HG03196 (cell line): ENCODE measurements around the gene GLIPR1L1.
"Not testable (repeated sequence)": the region's sequence is repeated elsewhere in the genome, so short reads cannot be mapped to it uniquely, and the experiment has no call there.

Source experiments
- ATAC-seq: cut with Tn5 transposase; IDR thresholded peaks from one replicate; pipeline ENCODE4 v1.9.1; 2021; ENCODE audit not compliant: unreplicated experiment

GLIPR1L1 gene, protein sequence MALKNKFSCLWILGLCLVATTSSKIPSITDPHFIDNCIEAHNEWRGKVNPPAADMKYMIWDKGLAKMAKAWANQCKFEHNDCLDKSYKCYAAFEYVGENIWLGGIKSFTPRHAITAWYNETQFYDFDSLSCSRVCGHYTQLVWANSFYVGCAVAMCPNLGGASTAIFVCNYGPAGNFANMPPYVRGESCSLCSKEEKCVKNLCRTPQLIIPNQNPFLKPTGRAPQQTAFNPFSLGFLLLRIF

DNA sequence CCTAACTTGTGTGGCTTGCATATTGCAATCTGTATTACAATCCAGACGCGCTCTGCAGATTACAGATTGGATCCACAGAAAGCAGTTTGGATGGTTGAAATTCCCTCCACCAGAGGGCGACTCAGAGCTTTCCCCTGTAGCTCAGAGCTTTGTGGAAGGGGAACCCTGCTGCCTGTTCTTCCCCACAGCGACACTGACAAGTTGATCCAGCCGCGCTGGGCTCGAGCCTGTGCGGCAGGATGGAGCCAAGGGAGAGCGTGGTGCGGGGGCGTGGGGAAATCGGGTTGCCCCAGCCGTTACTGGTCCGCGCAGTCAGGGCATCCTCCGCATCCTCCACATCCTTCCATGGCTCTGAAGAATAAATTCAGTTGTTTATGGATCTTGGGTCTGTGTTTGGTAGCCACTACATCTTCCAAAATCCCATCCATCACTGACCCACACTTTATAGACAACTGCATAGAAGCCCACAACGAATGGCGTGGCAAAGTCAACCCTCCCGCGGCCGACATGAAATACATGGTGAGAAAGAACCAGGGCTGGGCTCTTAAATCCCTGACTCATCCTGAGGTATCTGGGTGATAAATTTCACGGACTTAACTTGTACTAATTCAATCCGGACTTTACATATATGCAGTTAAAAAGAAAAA lies at the start of gene GLIPR1L1:
Gene GLIPR1L1 (plus strand): TSS at position 287 of the 647 bp plus-strand sequence. CDS start 59 bp downstream, at position 346.
- ATAC-seq, result peak; percentile 72

- ATAC-seq, result no peak
These were observed 45.6 kb upstream of the GLIPR1L1 start for GRCh38 chr12:75288860-75289259.

GRCh38 chr12:75289753-75290152 lies 44.7 kb upstream of the GLIPR1L1 start:
- no peak for ATAC-seq

DNA sequence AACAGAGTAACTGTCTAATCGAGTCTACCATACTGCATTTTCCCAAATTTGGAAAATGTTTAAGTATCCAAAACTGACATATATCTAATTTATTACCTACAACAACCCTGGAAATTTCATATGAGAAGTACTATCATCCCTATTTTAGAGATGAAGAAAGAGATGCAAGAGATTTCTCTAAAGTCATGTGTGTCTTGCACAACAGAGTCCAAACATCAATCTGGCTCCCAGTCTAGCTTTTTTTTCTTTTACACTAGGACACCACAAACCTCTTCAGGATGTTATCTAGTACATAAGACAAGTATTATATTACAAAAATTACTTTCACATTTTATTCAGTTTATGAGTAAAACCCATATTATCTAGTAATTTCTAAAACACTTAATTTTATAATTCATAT lies 43.5 kb upstream of the GLIPR1L1 start:
- no peak for ATAC-seq

GRCh38 chr12:75294336-75294735 lies 40.1 kb upstream of the GLIPR1L1 start:
- no peak for ATAC-seq

GRCh38 chr12:75294797-75295196 lies 39.7 kb upstream of the GLIPR1L1 start:
- ATAC-seq, result no peak

- no peak for ATAC-seq
These were observed 32.2 kb upstream of the GLIPR1L1 start for GRCh38 chr12:75302225-75302624.

- no peak for ATAC-seq
These were observed 31.7 kb upstream of the GLIPR1L1 start for GRCh38 chr12:75302781-75303180.

DNA sequence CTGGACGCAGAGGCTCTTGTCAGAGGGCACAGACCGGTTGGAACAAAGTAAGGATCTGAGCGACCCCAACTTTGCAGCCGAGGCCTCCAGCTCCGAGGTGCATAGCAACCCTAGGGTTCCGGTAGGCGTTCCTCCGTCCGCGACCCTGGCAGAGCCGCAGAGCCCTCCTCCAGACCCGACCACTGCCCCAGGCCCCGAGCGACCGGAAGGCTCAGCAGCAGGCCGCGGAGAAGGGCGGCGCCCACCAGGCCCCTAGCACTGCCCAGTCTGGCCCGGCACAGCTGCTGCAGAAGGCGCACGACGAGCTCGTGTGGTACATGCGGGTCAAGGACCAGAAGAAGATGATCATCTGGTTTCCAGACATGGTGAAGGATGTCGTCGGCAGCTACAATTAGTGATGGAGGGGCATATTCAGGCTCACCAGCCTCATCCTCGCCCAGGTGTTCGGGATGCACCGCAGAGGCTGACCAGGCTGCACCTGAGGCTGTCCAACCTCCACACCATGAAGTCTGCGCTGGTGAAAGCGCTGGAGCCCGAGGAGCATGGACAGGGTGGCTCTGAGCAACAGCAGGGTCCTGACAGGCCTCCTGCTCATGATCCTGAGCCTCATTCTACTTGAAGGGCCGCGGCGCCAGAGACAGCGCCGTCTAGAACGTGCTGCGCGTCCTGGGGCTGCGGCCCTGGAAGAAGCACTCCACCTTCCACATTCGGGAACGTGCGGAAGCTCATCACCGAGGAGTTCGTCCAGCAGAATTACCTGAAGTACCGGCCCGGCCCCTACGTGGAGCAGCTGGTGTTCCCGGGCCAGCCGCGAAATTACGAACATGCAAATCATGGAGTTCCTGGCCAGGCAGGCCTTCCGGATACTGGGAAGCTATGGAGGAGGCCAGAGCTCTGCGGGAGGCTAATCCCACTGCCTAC lies 28.8 kb upstream of the GLIPR1L1 start:
- no peak for ATAC-seq

DNA sequence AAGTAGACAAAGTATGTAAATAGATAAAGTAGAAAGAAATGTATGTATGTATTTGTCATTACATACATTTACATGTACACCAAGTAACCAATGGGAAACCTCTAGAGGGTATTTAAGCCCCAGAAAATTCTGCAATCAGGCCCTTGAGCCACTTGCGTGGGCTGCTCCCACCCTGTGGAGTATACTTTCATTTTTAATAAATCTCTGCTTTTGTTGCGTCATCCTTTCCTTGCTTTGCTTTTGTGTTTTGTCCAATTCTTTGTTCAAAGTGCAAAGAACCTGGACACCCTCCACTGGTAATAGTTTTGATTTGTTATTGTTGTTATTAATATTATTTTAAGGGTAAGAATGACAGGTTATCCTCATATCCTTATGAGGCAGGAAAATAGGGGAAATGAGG lies 26.2 kb upstream of the GLIPR1L1 start:
- no peak for ATAC-seq

GRCh38 chr12:75311369-75311768 lies 23.1 kb upstream of the GLIPR1L1 start:
- no peak for ATAC-seq

GRCh38 chr12:75315518-75315917 lies 19.0 kb upstream of the GLIPR1L1 start:
- no peak for ATAC-seq

DNA sequence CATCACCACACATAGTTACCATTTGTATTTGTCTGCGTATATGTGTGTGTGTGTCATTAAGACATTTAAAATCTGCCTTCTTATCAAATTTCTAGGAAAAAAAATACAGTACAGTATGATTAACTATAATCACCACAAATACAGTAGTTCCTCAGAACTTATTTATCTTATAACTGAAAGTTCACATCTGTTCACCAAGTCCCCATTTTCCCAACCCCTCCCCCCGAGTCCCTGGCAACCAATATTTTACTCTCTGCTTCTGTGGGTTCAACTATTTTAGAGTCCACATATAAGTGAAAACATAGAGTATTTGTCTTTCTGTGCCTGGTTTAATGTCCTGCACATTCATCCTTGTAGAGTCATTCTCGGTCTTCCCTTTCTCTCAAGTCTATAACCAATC lies 16.7 kb upstream of the GLIPR1L1 start:
- no peak for ATAC-seq

DNA sequence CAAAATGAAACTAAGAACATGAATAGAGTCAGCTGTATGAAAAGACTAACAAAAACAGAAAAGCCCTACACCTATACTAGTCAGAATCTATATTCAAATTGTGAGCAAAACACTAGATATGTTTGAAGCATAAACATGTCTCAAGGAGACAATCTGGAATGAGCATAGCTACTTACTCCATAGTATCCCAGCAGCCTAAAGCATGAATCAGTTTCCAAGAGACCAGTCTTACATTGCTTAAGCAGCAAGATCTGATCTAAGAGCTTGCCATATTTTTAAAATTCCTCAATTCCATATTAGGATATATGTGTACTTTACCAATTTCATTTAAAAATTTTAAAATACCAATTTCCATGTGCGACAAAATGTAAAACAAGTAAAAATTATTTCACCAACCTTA lies 12.0 kb upstream of the GLIPR1L1 start:
- no peak for ATAC-seq

DNA sequence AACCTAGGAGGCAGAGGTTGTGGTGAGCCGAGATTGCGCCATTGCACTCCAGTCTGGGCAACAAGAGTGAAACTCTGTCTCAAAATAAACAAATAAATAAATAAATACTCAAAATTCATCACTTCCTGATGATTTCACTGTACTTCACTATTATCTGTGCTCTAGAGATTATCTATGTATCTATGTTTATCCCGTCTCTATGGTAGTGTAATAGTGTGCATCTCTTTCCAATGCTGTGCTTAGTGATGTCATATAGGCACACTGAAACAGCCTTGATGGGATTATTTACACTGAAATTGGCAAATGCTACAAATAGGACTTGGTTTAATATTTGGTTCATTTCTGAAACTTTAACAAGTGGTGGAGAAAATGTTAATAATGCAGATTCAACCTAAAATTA lies 10.8 kb upstream of the GLIPR1L1 start:
- no peak for ATAC-seq

DNA sequence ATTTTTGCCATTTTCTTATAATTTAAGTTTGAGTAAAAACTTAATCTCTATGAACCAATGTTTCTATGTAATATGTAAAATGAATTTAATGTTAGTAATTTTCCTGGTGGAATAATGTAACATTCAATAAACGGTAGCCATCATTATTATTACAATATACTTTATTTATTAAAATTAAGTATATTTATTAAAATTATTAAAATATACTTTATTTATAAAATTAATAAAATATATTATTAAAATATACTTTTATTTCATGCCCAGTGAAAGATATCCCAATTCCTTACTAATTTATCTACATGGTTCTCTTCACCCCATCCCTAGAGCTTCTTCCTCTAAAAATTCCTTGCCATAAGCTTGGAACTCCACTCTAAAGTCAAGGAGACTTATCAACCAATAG lies 6.8 kb upstream of the GLIPR1L1 start:
- ATAC-seq, result no peak

DNA sequence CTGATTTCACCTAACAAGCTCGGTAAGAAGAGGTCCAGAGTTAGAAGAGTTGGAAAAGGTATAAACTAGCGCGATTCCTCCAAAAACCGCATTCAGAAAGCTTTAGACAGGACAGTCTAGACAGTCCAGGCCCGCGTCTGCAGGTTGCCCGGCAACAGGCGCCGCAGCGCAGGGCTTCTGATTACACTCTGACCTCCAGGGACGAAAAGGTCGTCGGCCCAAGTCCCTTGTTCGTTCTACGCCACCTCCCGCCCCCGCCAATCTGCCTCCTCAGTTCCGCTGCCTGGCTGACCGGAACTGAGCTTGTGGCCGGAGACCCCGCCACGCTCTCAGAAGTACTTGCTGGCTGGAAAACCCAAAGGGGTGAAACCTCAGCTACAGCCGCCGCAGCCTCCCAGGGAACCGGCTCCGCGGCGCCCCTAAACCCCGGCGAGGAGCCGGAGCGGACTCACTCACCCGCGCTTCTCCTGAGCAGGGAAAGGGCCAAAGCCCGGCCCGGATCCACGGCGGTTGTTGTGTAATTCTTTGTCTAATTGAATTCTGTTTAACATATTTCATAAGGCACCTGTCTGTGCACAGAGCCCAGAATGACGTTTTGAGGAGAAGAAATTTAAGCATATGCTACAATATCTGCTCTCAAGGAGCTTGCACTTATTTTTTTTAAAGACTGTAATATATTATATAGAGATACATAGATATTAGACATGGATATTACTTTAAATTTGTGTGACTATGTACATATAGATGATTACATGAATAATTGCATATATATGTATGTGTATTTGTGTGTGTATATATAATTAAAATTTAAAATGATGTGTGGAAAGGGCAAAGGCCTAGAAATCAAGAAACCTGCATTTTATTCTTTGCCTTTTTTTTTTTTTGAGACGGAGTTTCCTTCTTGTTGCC lies 4.3 kb upstream of the GLIPR1L1 start, which contains the start of gene CAPS2:
Gene CAPS2 (minus strand): TSS at position 407 of the 909 bp plus-strand sequence. CDS start 3,826 bp downstream, outside the sequence.
- peak; percentile 87 for ATAC-seq

- ATAC-seq, result peak; percentile 54
These were observed 3.4 kb downstream of the GLIPR1L1 start for GRCh38 chr12:75337905-75338304.

- ATAC-seq, result no peak
These were observed 7.4 kb downstream of the GLIPR1L1 start for GRCh38 chr12:75341873-75342272.

DNA sequence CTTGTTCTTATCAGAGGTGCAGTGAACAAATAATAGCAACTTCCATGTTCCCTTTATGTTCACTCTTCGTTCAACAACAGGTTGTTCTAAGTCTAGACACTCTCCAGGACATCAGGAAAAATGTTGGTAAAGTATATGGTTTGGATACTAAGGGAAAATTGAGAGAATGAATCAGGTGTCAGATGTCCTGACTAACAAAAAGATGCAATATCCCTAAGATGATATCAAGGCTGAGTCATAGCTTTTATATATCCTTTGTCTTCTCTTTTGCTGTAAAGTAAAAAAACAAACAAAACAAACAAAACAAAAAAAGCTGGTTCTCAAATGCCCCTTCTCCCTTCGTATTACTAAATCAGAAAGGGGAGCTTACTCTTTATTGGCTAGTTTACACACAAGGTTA lies 11.1 kb downstream of the GLIPR1L1 start:
- no peak for ATAC-seq

DNA sequence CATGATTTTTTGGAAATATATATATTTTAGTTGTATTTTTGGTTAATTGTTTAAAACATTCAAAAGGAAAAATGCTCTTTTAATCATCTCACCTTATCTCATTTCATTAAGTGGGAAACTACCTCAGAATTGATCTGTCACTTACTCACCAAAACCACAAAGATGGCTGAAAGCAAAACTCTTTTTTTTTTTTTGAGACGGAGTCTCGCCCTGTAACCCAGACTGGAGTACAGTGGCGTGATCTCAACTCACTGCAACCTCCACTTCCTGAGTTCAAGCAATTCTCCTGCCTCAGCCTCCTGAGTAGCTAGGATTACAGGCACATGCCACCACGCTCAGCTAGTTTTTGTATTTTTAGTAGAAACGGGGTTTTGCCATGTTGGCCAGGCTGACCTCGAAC lies 11.7 kb downstream of the GLIPR1L1 start:
- ATAC-seq, result not testable (repeated sequence)
